GM10266 (cell line): ENCODE measurements around the gene RND3.

Experiments used
- DNase-seq: peaks from one replicate; pipeline ENCODE4 v3.0.0; 2012; ENCODE audit errors: extremely low spot score
- CTCF ChIP-seq: IDR thresholded peaks from 2 replicates; pipeline ENCODE4 v1.5.1; 2012; ENCODE audit warnings: mild to moderate bottlenecking, low read depth; ENCODE audit not compliant: control insufficient read depth, insufficient read depth; ENCODE audit errors: missing control alignments

Gene RND3

DNA sequence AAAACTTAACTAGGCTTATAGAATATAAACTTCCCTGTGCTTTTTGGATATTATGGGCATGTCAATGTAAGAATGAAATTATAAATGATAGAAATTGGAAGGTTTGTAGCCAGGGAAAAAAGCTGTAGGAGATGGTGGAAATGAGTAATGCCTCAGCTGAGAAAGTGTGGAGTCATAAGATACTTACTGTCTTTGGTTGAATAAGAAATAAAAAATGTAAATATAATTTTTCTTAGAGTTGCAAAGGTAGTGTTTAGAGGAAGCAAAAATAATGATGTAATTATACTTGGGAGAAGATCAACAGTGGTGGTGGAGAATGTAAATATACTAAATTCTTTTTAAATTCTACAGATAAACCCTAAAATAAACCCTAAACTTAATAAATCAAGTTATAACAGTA, 26.2 kb upstream of the RND3 start:
- TF ChIP-seq CTCF: no peak
- DNase-seq: no peak

GRCh38 chr2:150508497-150509137, 21.1 kb upstream of the RND3 start:
- DNase-seq: no peak
- TF ChIP-seq CTCF: no peak

DNA sequence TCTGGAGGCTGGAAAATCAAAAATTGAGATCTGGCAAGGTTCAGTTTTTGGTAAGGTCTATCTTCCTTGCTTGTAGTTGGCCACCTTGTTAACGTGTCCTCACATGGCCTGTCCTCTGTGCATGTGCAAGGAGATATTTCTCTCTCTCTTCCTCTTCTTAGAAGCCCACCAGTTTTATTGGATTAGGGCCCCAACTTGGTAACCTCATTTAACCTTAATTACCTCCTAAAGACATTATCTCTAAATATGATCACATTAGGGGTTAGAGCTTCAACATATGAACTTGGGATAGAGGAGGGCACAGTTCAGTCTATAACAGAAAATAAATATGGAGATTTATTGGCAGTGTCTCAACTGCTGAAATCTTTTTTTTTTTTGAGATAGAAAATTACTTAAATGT, 19.6 kb upstream of the RND3 start:
- no peak for TF ChIP-seq CTCF
- DNase-seq: no peak

DNA sequence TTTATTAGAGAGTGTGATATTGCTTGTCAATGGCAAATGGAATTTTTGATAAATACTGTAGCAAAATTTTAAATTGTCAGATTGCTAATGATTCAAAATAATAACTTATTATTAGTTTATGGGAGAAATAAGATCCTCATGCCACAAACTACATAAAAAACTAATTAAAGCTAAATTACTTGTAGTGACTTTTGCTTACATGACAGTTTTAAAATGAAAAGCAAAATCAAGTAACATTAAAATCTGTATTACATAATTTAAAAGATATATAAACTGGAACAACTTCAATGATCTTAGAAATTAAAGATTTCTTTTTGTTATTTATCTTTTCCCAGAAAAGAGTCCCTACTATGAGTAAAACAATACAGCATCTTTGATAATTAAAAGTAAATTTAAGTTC, 17.7 kb upstream of the RND3 start:
- no peak for DNase-seq
- no peak for TF ChIP-seq CTCF

DNA sequence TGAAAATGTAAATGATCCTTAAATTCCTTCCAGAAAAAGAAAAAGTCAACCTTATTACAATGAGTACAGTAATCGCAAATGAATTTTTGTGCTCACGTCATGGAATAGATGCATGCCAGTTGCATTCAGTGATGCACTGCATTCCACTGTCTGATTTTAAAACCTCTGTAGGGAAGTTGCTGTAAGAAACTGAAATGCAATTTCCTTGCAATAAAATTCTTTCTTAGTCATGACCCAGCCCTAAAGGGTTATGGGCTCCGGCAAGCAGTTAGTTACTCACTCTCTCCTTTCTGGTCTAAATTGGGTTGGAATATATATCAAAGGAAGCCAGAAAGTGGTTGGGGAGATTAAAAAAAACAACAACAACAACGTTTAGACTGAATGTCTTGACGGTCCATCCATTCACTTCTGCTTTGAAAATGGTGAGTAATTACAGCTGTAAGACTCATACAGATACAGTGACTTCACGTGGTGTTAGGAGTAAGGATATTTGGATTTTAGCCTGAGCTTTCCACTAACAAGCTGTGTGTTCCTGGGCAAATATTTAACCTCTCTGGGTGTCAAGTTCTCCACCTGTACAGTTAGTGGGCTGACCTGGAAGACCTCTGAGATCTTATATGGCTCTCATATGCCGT, 8.6 kb upstream of the RND3 start:
- no peak for TF ChIP-seq CTCF
- DNase-seq: no peak

GRCh38 chr2:150495001-150495400, 7.5 kb upstream of the RND3 start:
- no peak for TF ChIP-seq CTCF
- no peak for DNase-seq

DNA sequence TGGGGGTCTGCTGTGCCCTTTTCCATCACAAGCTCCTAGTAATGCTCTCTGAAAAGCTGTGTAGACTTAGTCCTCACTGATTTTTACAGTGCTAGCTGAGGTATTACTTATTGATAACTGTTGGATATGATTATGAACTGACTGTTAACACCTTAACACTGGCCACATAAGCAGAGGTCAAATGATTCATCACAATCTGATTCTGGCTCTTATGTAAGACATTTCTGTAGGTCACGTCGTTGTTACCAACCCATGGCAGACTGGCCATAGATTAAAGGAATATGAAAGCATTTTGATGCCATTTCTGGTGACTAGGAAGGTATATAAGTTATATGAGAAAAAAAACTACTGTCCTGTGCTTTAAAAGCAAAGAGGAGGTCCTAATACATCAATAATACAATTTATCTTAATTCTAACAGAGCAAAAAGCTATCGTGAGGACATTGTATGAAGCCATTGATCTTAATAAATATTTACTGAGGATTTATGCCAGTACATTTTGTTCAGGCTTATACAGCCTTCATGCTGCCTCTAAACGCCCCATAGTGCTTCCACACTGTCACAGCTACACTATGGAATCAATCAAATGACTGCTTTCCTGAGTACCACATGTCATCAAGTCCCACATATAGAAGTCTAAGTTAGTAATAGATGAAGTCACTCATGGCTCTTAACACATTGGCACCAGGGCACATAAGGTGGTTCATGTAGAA, 6.9 kb upstream of the RND3 start:
- no peak for DNase-seq
- no peak for TF ChIP-seq CTCF
